Adipocyte (in vitro differentiated cells): ENCODE results near the gene SIK3.
"Not testable (repeated sequence)": the region's sequence is repeated elsewhere in the genome, so short reads cannot be mapped to it uniquely, and the experiment has no call there.

Experiments
- DNase-seq: peaks from one replicate; pipeline ENCODE4 v3.0.0-alpha.2; 2015; ENCODE audit warnings: low read depth
- H3K27me3 ChIP-seq: replicated peaks from 2 replicates; pipeline ENCODE4 v1.7.0; 2013; ENCODE audit warnings: mild to moderate bottlenecking, low read length, moderate library complexity; ENCODE audit not compliant: control insufficient read depth, insufficient read depth
- H3K36me3 ChIP-seq: 2 replicates; pipeline ENCODE4 v1.7.0; 2013; ENCODE audit warnings: low read length, mild to moderate bottlenecking, moderate library complexity; ENCODE audit not compliant: control insufficient read depth, insufficient read depth, severe bottlenecking
- H3K4me1 ChIP-seq: 2 replicates; pipeline ENCODE4 v1.7.0; 2013; ENCODE audit warnings: mild to moderate bottlenecking, low read length, moderate library complexity; ENCODE audit not compliant: control insufficient read depth, insufficient read depth
- H3K4me3 ChIP-seq: 2 replicates; pipeline ENCODE4 v1.7.0; 2013; ENCODE audit warnings: mild to moderate bottlenecking, low read length, moderate library complexity
- H3K9ac ChIP-seq: 2 replicates; pipeline ENCODE4 v1.7.0; 2013; ENCODE audit warnings: mild to moderate bottlenecking, low read length, moderate library complexity
- H3K9me3 ChIP-seq: 2 replicates; pipeline ENCODE4 v1.7.0; 2013; ENCODE audit warnings: mild to moderate bottlenecking, low read length, moderate library complexity; ENCODE audit not compliant: control insufficient read depth

SIK3 gene

GRCh38 chr11:117130396-117130795 lies 32.2 kb upstream of the SIK3 start:
- H3K27me3 ChIP-seq, result peaks cover 20% of the 10 kb centered on the region
- not testable (repeated sequence) for H3K9me3 ChIP-seq, DNase-seq

DNA sequence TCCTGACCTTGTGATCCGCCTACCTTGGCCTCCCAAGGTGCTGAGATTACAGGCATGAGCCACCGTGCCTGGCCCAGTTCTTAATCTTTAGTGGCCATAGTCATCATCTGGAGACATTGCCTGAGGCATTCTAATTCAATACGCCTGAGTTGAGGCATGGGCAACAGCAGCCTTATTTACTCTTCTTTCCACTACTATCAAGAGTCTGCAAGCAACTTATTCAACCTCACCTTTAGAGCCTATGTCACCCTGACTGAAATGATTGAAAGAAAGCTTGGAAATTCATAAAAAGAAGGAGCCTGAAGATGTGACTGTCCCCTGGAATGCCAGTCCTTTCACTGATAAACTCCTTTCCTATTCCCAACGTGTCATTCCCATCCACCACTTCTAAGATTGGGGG lies 30.1 kb upstream of the SIK3 start:
- peaks cover 25% of the 10 kb centered on the region for H3K27me3 ChIP-seq
- no peak for DNase-seq

More at GRCh38 chr11:117130396-117130795, 32.2 kb upstream of the SIK3 start:
- H3K36me3 ChIP-seq, H3K9ac ChIP-seq, H3K4me1 ChIP-seq, H3K4me3 ChIP-seq: not testable (repeated sequence)

DNA sequence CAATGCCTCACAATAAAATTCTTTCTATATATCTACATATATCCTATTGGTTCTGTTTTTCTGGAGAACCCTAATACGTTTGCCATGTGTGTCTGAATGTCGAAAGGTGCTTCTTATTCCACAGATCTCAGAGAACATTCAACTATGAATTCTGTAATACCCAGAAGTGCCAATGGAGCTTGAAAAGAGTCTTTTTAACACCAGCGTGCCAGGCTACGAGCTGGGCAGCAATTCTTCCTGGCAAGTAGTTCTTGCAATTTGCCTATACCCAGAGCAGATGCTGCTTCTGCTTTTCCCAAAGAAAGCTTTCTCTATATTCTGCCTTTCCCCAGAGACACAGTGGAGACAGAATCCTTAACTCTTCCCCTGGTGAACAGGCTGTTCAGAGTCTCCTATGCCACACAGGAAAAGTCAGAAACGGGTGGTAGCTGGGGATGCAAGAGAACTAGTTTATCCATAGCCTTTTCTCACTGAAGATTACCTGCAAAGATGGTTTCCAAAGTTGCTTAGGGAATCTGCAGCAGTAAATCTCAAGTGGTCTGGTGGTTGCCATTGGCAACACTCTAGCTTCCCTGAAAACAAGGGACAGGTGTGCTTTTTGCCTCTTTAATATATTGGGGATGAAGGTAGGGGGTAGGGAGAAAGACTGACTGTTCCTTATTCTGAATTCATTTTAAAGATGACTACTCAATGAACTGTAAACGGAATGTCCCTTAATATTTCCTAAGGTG lies 29.1 kb upstream of the SIK3 start:
- DNase-seq, result no peak
- no peak overlapping the region for H3K9ac ChIP-seq
- no peaks in the 10 kb centered on the region for H3K36me3 ChIP-seq

More for the DNA sequence above, 30.1 kb upstream of the SIK3 start:
- H3K4me3 ChIP-seq, result no peak overlapping the region
- no peak overlapping the region for H3K9ac ChIP-seq
- no peaks in the 10 kb centered on the region for H3K36me3 ChIP-seq
- no peaks in the 10 kb centered on the region for H3K4me1 ChIP-seq
- H3K9me3 ChIP-seq, result no peaks in the 10 kb centered on the region

GRCh38 chr11:117126223-117126965 lies 28.2 kb upstream of the SIK3 start:
- no peaks in the 10 kb centered on the region for H3K36me3 ChIP-seq
- H3K27me3 ChIP-seq, result peaks cover 25% of the 10 kb centered on the region
- no peak for DNase-seq
- no peaks in the 10 kb centered on the region for H3K9me3 ChIP-seq
- no peaks in the 10 kb centered on the region for H3K4me1 ChIP-seq
- H3K9ac ChIP-seq, result no peak overlapping the region
- H3K4me3 ChIP-seq, result no peak overlapping the region

More for the DNA sequence above, 29.1 kb upstream of the SIK3 start:
- no peak overlapping the region for H3K4me3 ChIP-seq
- H3K9me3 ChIP-seq, result no peaks in the 10 kb centered on the region
- H3K27me3 ChIP-seq, result peaks cover 25% of the 10 kb centered on the region
- no peaks in the 10 kb centered on the region for H3K4me1 ChIP-seq

GRCh38 chr11:117122556-117122955 lies 24.3 kb upstream of the SIK3 start:
- no peak overlapping the region for H3K9ac ChIP-seq
- H3K36me3 ChIP-seq, result no peaks in the 10 kb centered on the region
- H3K9me3 ChIP-seq, result no peaks in the 10 kb centered on the region
- DNase-seq, result no peak
- no peak overlapping the region for H3K4me3 ChIP-seq
- peaks cover 24% of the 10 kb centered on the region for H3K27me3 ChIP-seq
- H3K4me1 ChIP-seq, result no peaks in the 10 kb centered on the region

- H3K9me3 ChIP-seq, result no peaks in the 10 kb centered on the region
- no peaks in the 10 kb centered on the region for H3K36me3 ChIP-seq
- no peak overlapping the region for H3K9ac ChIP-seq
- no peak overlapping the region for H3K4me3 ChIP-seq
- H3K27me3 ChIP-seq, result peaks cover 10% of the 10 kb centered on the region
- no peaks in the 10 kb centered on the region for H3K4me1 ChIP-seq
- peak; percentile 46 for DNase-seq
These were observed 22.9 kb upstream of the SIK3 start for GRCh38 chr11:117121176-117121575.

DNA sequence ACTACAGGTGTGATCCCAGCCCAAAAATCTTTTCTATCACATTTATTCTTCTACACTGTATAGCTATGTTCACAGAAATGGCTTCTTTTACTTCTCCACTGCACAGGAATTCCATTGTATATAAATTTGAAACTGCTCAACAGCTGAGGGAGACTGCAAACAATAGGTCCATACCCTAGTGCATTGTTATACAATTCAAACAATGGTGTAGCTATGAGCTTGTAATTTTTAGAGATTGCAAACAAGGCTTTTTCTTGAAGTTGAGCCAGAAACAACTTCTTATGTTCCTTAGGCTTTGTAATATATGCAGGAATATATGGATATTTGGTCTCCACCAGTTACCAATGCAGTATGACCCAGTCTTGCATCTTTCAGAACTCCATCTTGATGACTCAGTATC lies 19.5 kb upstream of the SIK3 start:
- DNase-seq, result no peak
- Histone ChIP-seq H3K9ac (no peak overlapping the region), H3K4me3 (no peak overlapping the region), H3K36me3 (no peaks in the 10 kb centered on the region), H3K9me3 (no peaks in the 10 kb centered on the region), H3K4me1 (no peaks in the 10 kb centered on the region), H3K27me3 (no peaks in the 10 kb centered on the region)

DNA sequence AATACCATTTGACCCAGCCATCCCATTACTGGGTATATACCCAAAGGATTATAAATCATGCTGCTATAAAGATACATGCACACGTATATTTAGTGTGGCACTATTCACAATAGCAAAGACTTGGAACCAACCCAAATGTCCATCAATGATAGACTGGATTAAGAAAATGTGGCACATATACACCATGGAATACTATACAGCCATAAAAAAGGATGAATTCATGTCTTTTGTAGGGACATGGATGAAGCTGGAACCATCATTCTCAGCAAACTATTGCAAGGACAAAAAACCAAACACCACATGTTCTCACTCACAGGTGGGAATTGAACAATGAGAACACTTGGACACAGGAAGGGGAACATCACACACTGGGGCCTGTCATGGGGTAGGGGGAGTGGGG lies 14.7 kb upstream of the SIK3 start:
- H3K4me1 ChIP-seq, H3K36me3 ChIP-seq, H3K9me3 ChIP-seq, H3K4me3 ChIP-seq, H3K9ac ChIP-seq, DNase-seq, H3K27me3 ChIP-seq: not testable (repeated sequence)

GRCh38 chr11:117112497-117112896 lies 14.3 kb upstream of the SIK3 start:
- H3K9ac ChIP-seq, H3K27me3 ChIP-seq: not testable (repeated sequence)

GRCh38 chr11:117110294-117110950 lies 12.2 kb upstream of the SIK3 start:
- Histone ChIP-seq H3K9ac (no peak overlapping the region), H3K4me1 (no peaks in the 10 kb centered on the region), H3K36me3 (no peaks in the 10 kb centered on the region), H3K9me3 (no peaks in the 10 kb centered on the region), H3K4me3 (no peak overlapping the region), H3K27me3 (no peaks in the 10 kb centered on the region)
- DNase-seq, result no peak

More at GRCh38 chr11:117112497-117112896, 14.3 kb upstream of the SIK3 start:
- H3K36me3 ChIP-seq, H3K9me3 ChIP-seq, H3K4me3 ChIP-seq, DNase-seq, H3K4me1 ChIP-seq: not testable (repeated sequence)
